ENCODE data around the gene PDLIM5. TPM values are rescaled to one million over a fixed set of nuclear protein-coding genes. Genes with fewer than 3 reads are reported as not detected.

The PDLIM5 gene
- polyA plus RNA-seq, 1 donor (not counting 4 experiments of a cell fraction or from before 2014, with no cell fraction given): 112 TPM

- no peak for FAIRE-seq
- H3K4me1 ChIP-seq (ENCODE audit: control insufficient read depth, extremely low read depth, insufficient read depth, low read length): peaks cover 25% of the 10 kb centered on the region
- no peak overlapping the region for H2AFZ ChIP-seq (ENCODE audit: control insufficient read depth, low read length)
- H3K9me3 ChIP-seq (ENCODE audit: control insufficient read depth, low read depth, low read length): no peaks in the 10 kb centered on the region
- H3K27me3 ChIP-seq (ENCODE audit: control insufficient read depth, extremely low read depth, insufficient read depth, low read length): no peaks in the 10 kb centered on the region
- no peaks in the 10 kb centered on the region for H3K79me2 ChIP-seq (ENCODE audit: control insufficient read depth, insufficient read depth, low read length)
- H3K4me3 ChIP-seq (ENCODE audit: control insufficient read depth in 2 of 3, extremely low read depth in 1 of 3, insufficient read depth in 2 of 3, low read depth in 1 of 3, low read length in 3 of 3): no peak overlapping the region
- no peaks in the 10 kb centered on the region for H4K20me1 ChIP-seq (ENCODE audit: control insufficient read depth, extremely low read depth, insufficient read depth, low read length)
- peaks cover 5 to 11% of the 10 kb centered on the region in 2 experiments for H3K36me3 ChIP-seq (ENCODE audit: control insufficient read depth in 2 of 2, extremely low read depth in 1 of 2, insufficient read depth in 2 of 2, low read length in 2 of 2)
- no peak overlapping the region for H3K9ac ChIP-seq (ENCODE audit: control insufficient read depth, extremely low read depth, insufficient read depth, low read length)
- DNase-seq (ENCODE audit: low read depth, low spot score): no peak
- H3K4me2 ChIP-seq (ENCODE audit: control insufficient read depth, extremely low read depth, insufficient read depth, low read depth, low read length): no peak overlapping the region
- dilution Hi-C loops (cut with MboI; ENCODE audit: extremely low pct_ligation_motif_present, low sequenced_read_pairs): no loop called here
- no peak overlapping the region for H3K27ac ChIP-seq (ENCODE audit: control insufficient read depth, insufficient read depth, low read length)
- TF ChIP-seq CTCF (optimal IDR thresholded peaks at IDR 0.05 in 1 of 3, IDR thresholded peaks at IDR 0.05 in 1 of 3, conservative IDR thresholded peaks at IDR 0.05 in 1 of 3; ENCODE audit: extremely low read depth in 1 of 3, insufficient read depth in 2 of 3, low read length in 3 of 3) (no peak), EZH2 (IDR thresholded peaks at IDR 0.05; ENCODE audit: low read length) (no peak)
- no peaks in the 10 kb centered on the region for H3K9me1 ChIP-seq (ENCODE audit: control insufficient read depth, extremely low read depth, insufficient read depth, low read length)
These were observed 188.4 kb downstream of the PDLIM5 start for GRCh38 chr4:94640151-94640550.

- no peak overlapping the region for H3K4me3 ChIP-seq (ENCODE audit: control insufficient read depth in 2 of 3, extremely low read depth in 1 of 3, insufficient read depth in 2 of 3, low read depth in 1 of 3, low read length in 3 of 3)
- peak; percentile 71 for FAIRE-seq
These were observed 190.2 kb downstream of the PDLIM5 start for GRCh38 chr4:94641702-94642560.

More at GRCh38 chr4:94641702-94642560, 190.2 kb downstream of the PDLIM5 start:
- no peak overlapping the region for H2AFZ ChIP-seq (ENCODE audit: control insufficient read depth, low read length)
- no peaks in the 10 kb centered on the region for H3K9me1 ChIP-seq (ENCODE audit: control insufficient read depth, extremely low read depth, insufficient read depth, low read length)
- H4K20me1 ChIP-seq (ENCODE audit: control insufficient read depth, extremely low read depth, insufficient read depth, low read length): no peaks in the 10 kb centered on the region
- dilution Hi-C loops (cut with MboI; ENCODE audit: extremely low pct_ligation_motif_present, low sequenced_read_pairs): no loop called here
- peaks cover 25% of the 10 kb centered on the region for H3K4me1 ChIP-seq (ENCODE audit: control insufficient read depth, extremely low read depth, insufficient read depth, low read length)
- peak; percentile 19 for DNase-seq (ENCODE audit: low read depth, low spot score)
- H3K36me3 ChIP-seq (ENCODE audit: control insufficient read depth in 2 of 2, extremely low read depth in 1 of 2, insufficient read depth in 2 of 2, low read length in 2 of 2): peaks cover 5 to 11% of the 10 kb centered on the region in 2 experiments
- H3K9ac ChIP-seq (ENCODE audit: control insufficient read depth, extremely low read depth, insufficient read depth, low read length): no peak overlapping the region
- peak overlapping the region; percentile 74 for H3K27ac ChIP-seq (ENCODE audit: control insufficient read depth, insufficient read depth, low read length)
- H3K4me2 ChIP-seq (ENCODE audit: control insufficient read depth, extremely low read depth, insufficient read depth, low read depth, low read length): peak overlapping the region; percentile 45
- no peaks in the 10 kb centered on the region for H3K9me3 ChIP-seq (ENCODE audit: control insufficient read depth, low read depth, low read length)
- H3K27me3 ChIP-seq (ENCODE audit: control insufficient read depth, extremely low read depth, insufficient read depth, low read length): no peaks in the 10 kb centered on the region
- H3K79me2 ChIP-seq (ENCODE audit: control insufficient read depth, insufficient read depth, low read length): no peaks in the 10 kb centered on the region
- TF ChIP-seq CTCF (optimal IDR thresholded peaks at IDR 0.05 in 1 of 3, IDR thresholded peaks at IDR 0.05 in 1 of 3, conservative IDR thresholded peaks at IDR 0.05 in 1 of 3; ENCODE audit: extremely low read depth in 1 of 3, insufficient read depth in 2 of 3, low read length in 3 of 3): no peak
- no peak for TF ChIP-seq EZH2 (IDR thresholded peaks at IDR 0.05; ENCODE audit: low read length)
